Subcutaneous abdominal adipose tissue (tissue), 5 donors: Measurements from ENCODE around the gene TPM4.

Experiments
- H3K27ac ChIP-seq: one replicate; pipeline ENCODE4 v1.7.0; 2013; ENCODE audit warnings: low read depth, mild to moderate bottlenecking, inconsistent platforms, low read length, moderate library complexity
- H3K27me3 ChIP-seq, 5 donors: one replicate each; pipeline ENCODE4 v1.7.0; 2013; ENCODE audit warnings: low read length in 5 of 5, inconsistent platforms in 1 of 5; ENCODE audit not compliant: control insufficient read depth in 5 of 5, insufficient read depth in 4 of 5
- H3K36me3 ChIP-seq, 5 donors: one replicate each; pipeline ENCODE4 v1.7.0; 2013; ENCODE audit warnings: low read length in 5 of 5; ENCODE audit not compliant: control insufficient read depth in 5 of 5, insufficient read depth in 5 of 5
- H3K4me1 ChIP-seq, 5 donors: one replicate each; pipeline ENCODE4 v1.7.0; 2013; ENCODE audit warnings: low read length in 5 of 5, mild to moderate bottlenecking in 3 of 5, moderate library complexity in 1 of 5; ENCODE audit not compliant: control insufficient read depth in 5 of 5, insufficient read depth in 5 of 5
- H3K4me3 ChIP-seq, 5 donors: one replicate each; pipeline ENCODE4 v1.7.0; 2013; ENCODE audit warnings: low read length in 5 of 5, low read depth in 1 of 5
- H3K9ac ChIP-seq, 5 donors: one replicate each; pipeline ENCODE4 v1.7.0; 2013; ENCODE audit warnings: low read length in 5 of 5, mild to moderate bottlenecking in 4 of 5, moderate library complexity in 3 of 5
- H3K9me3 ChIP-seq, 5 donors: one replicate each; pipeline ENCODE4 v1.7.0; 2013; ENCODE audit warnings: low read length in 5 of 5; ENCODE audit not compliant: control insufficient read depth in 5 of 5
- donor health status: healthy.
- donor health status: healthy.
- donor health status: healthy.
- donor health status: healthy.
- donor health status: healthy.

TPM4 gene

GRCh38 chr19:16106121-16106520, 29.8 kb downstream of the TPM4 start:
- Histone ChIP-seq H3K4me3 (no peak overlapping the region), H3K9me3 (no peaks in the 10 kb centered on the region), H3K27ac (no peak overlapping the region), H3K9ac (peak overlapping the region in 1 of 5 donors; percentile 2), H3K36me3 (peaks cover 7 to 26% (median 20%) of the 10 kb centered on the region in 5 donors), H3K4me1 (peaks cover 0 to 7% (median 4%) of the 10 kb centered on the region in 5 donors), H3K27me3 (no peaks in the 10 kb centered on the region)

- peaks cover 0 to 4% (median 0%) of the 10 kb centered on the region in 5 donors for H3K36me3 ChIP-seq
- peaks cover 6 to 33% (median 27%) of the 10 kb centered on the region in 5 donors for H3K4me1 ChIP-seq
- H3K9me3 ChIP-seq = no peaks in the 10 kb centered on the region
- peak within 1 kb of the TSS; percentile 22 to 97 (median 90) for H3K9ac ChIP-seq
- no peaks in the 10 kb centered on the region for H3K27me3 ChIP-seq
- H3K4me3 ChIP-seq = peak within 1 kb of the TSS; percentile 70 to 97 (median 90)
- peak within 1 kb of the TSS; percentile 78 for H3K27ac ChIP-seq
These were observed 35.0 kb downstream of the TPM4 start, which contains the start of gene RAB8A for GRCh38 chr19:16111160-16111908. RAB8A (plus strand) TSS chr19:16111889; CDS start chr19:16111902, 13 bp downstream.

- Histone ChIP-seq H3K27me3 (no peaks in the 10 kb centered on the region), H3K36me3 (peaks cover 0 to 4% (median 0%) of the 10 kb centered on the region in 5 donors), H3K9ac (peak overlapping the region; percentile 22 to 97 (median 90)), H3K9me3 (no peaks in the 10 kb centered on the region), H3K4me1 (peaks cover 6 to 33% (median 27%) of the 10 kb centered on the region in 5 donors), H3K4me3 (peak overlapping the region; percentile 70 to 97 (median 90)), H3K27ac (peak overlapping the region; percentile 78)
These were observed 35.8 kb downstream of the TPM4 start for GRCh38 chr19:16111909-16112752.

GRCh38 chr19:16112778-16113177, 36.5 kb downstream of the TPM4 start:
- peak overlapping the region; percentile 70 to 97 (median 90) for H3K4me3 ChIP-seq
- H3K4me1 ChIP-seq = peaks cover 6 to 36% (median 28%) of the 10 kb centered on the region in 5 donors
- peak overlapping the region in 4 of 5 donors; percentile 22 to 97 (median 92) for H3K9ac ChIP-seq
- no peaks in the 10 kb centered on the region for H3K27me3 ChIP-seq
- peaks cover 0 to 6% (median under 1%) of the 10 kb centered on the region in 5 donors for H3K36me3 ChIP-seq
- no peaks in the 10 kb centered on the region for H3K9me3 ChIP-seq
- H3K27ac ChIP-seq = no peak overlapping the region

GRCh38 chr19:16113727-16114126, 37.4 kb downstream of the TPM4 start:
- Histone ChIP-seq H3K27ac (no peak overlapping the region), H3K4me3 (no peak overlapping the region), H3K4me1 (peaks cover 6 to 43% (median 34%) of the 10 kb centered on the region in 5 donors), H3K9me3 (no peaks in the 10 kb centered on the region), H3K27me3 (no peaks in the 10 kb centered on the region), H3K36me3 (peaks cover 0 to 16% (median 10%) of the 10 kb centered on the region in 5 donors), H3K9ac (no peak overlapping the region)

GRCh38 chr19:16115301-16116039, 39.2 kb downstream of the TPM4 start:
- Histone ChIP-seq H3K4me3 (no peak overlapping the region), H3K27me3 (no peaks in the 10 kb centered on the region), H3K36me3 (peaks cover 0 to 28% (median 20%) of the 10 kb centered on the region in 5 donors), H3K9me3 (no peaks in the 10 kb centered on the region), H3K4me1 (peaks cover 6 to 43% (median 34%) of the 10 kb centered on the region in 5 donors), H3K27ac (no peak overlapping the region), H3K9ac (no peak overlapping the region)

- peak overlapping the region in 1 of 5 donors; percentile 4 for H3K9ac ChIP-seq
- H3K4me1 ChIP-seq = peaks cover 6 to 39% (median 31%) of the 10 kb centered on the region in 5 donors
- H3K27ac ChIP-seq = no peak overlapping the region
- H3K9me3 ChIP-seq = no peaks in the 10 kb centered on the region
- peaks cover 0 to 32% (median 22%) of the 10 kb centered on the region in 5 donors for H3K36me3 ChIP-seq
- no peaks in the 10 kb centered on the region for H3K27me3 ChIP-seq
- H3K4me3 ChIP-seq = no peak overlapping the region
These were observed 39.8 kb downstream of the TPM4 start for GRCh38 chr19:16116067-16116466.

- H3K27ac ChIP-seq = no peak overlapping the region
- H3K4me1 ChIP-seq = peaks cover 4 to 28% (median 22%) of the 10 kb centered on the region in 5 donors
- H3K4me3 ChIP-seq = no peak overlapping the region
- H3K36me3 ChIP-seq = peaks cover 0 to 47% (median 37%) of the 10 kb centered on the region in 5 donors
- no peaks in the 10 kb centered on the region for H3K9me3 ChIP-seq
- H3K9ac ChIP-seq = no peak overlapping the region
- no peaks in the 10 kb centered on the region for H3K27me3 ChIP-seq
These were observed 41.3 kb downstream of the TPM4 start for GRCh38 chr19:16117594-16118033.

- Histone ChIP-seq H3K9ac (no peak overlapping the region), H3K27ac (no peak overlapping the region), H3K9me3 (no peaks in the 10 kb centered on the region), H3K4me1 (peaks cover 0 to 23% (median 15%) of the 10 kb centered on the region in 5 donors), H3K4me3 (peak overlapping the region in 1 of 5 donors; percentile 6), H3K36me3 (peaks cover 0 to 57% (median 44%) of the 10 kb centered on the region in 5 donors), H3K27me3 (no peaks in the 10 kb centered on the region)
These were observed 42.3 kb downstream of the TPM4 start for GRCh38 chr19:16118489-16119033.
